ENCODE measurements around the gene HLA-G.
A peak's percentile ranks its signal among the peaks of the same experiment; 100 is the strongest.
"Not testable (repeated sequence)": the region's sequence is repeated elsewhere in the genome, so short reads cannot be mapped to it uniquely, and the experiment has no call there.

Gene HLA-G

GRCh38 chr6:29827579-29828470, at the start of gene HLA-G:
HLA-G (plus strand) TSS chr6:29827825; CDS start chr6:29827845, 20 bp downstream.
- no peak for DNase-seq

DNA sequence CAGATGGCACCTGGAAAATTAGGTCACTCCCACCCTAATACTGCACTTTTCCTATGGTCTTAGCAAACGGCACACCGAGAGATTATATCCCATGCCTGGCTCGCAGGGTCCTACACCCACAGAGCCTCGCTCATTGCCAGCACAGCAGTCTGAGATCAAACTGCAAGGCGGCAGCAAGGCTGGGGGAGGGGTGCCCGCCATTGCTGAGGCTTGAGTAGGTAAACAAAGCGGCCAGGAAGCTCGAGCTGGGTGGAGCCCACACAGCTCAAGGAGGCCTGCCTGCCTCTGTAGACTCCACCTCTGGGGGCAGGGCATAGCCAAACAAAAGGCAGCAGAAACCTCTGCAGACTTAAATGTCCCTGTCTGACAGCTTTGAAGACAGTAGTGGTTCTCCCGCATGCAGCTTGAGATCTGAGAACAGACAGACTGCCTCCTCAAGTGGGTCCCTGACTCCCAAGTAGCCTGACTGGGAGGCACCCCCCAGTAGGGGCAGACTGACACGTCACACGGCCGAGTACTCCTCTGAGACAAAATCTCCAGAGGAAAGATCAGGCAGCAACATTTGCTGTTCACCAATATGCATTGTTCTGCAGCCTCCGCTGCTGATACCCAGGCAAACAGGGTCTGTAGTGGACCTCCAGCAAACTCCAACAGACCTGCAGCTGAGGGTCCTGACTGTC, 47.5 kb upstream of the HLA-G start:
- DNase-seq, result not testable (repeated sequence)

- no peak for DNase-seq
These were observed 38.4 kb upstream of the HLA-G start for GRCh38 chr6:29789176-29789575.

GRCh38 chr6:29790626-29791025, 37.0 kb upstream of the HLA-G start:
- DNase-seq, result no peak

- DNase-seq, result no peak
These were observed 36.5 kb upstream of the HLA-G start for GRCh38 chr6:29791162-29791561.

DNA sequence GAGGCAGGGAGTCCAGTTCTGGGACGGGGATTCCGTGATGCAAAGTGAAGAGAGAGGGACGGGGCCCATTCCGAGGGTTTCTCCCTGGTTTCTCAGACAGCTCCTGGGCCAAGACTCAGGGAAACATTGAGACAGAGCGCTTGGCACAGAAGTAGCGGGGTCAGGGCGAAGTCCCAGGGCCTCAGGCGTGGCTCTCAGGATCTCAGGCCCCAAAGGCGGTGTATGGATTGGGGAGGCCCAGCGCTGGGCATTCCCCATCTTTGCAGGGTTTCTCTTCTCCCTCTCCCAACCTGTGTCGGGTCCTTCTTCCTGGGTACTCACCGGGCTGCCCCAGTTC, 35.9 kb upstream of the HLA-G start:
- no peak for DNase-seq

- peak; percentile 23 to 84 (median 57) for DNase-seq
These were observed 35.2 kb upstream of the HLA-G start for GRCh38 chr6:29792123-29793035.

DNA sequence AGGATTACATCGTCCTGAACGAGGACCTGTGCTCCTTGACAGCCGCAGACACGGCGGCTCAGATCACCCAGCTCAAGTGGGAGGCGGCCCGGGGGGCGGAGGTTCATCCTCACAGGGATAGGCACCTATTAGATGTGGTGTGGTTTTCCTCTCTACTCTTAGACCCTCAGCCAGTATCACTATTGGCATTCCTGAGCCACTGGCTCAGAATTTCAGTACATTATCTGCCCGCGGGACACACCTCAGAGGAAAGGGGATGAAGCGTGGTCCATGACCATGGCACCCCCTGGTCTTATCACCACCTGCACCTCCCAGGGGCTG, 34.6 kb upstream of the HLA-G start:
- no peak for DNase-seq

- DNase-seq, result no peak
These were observed 33.8 kb upstream of the HLA-G start for GRCh38 chr6:29793796-29794195.

- DNase-seq, result no peak
These were observed 31.6 kb upstream of the HLA-G start for GRCh38 chr6:29796026-29796425.

GRCh38 chr6:29797135-29797534, 30.5 kb upstream of the HLA-G start:
- no peak for DNase-seq

DNA sequence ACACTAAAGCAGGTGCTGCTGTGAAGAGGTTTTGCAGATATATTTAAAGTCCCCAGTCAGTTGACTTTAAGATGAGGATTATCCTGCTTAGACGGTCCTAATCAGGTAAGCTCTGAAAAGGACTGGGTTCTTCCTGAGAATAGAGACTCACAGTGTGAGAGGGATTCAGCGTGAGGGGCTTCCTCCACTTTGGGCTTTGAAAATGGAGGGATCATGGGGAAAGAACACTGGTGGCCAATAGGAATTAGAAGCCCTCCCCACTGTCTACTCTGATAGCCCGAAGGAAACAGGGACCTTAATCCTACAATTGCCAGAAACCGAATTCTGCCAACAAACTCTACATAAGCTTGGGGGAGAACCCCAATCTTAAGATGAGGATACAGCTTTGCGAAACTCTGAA, 29.7 kb upstream of the HLA-G start:
- no peak for DNase-seq

DNA sequence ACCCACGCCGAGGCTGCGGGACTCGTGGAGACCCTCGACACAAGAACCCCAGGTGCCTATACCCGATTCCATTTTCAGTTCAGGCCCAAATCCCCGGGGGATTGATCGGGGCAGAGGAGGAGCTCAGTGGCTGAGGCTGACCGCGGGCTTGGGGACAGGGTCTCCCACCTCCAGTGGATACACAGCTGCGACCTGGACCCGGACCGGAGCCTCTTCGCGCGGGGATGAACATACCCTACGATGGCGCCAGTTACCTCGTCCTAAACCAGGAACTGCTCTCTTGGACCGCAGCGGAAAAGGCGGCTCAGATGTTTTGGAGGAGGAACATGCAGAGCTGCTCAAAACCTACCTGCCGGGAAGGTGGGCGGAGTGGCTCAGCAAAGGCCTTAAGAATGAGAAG, 27.4 kb upstream of the HLA-G start:
- DNase-seq, result no peak

DNA sequence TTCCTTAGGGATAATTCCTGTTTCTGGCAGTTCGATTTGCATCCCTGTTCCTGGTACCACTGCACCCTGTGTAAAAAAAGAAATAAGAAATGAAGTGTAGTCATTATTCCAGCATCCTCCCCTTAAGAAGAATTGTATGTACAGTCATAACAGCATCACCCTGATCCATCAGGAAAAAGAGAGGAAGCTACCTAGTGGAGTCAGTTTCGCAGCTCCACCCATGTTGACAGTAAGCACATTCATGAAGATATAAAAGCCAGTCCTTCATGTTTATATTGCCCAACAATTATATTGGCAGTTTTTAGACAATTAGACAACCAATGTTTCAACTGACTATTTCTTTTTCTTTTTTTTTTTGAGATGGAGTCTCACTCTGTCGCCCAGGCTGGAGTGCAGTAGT, 21.2 kb upstream of the HLA-G start:
- DNase-seq, result no peak

- DNase-seq, result no peak
These were observed 18.4 kb upstream of the HLA-G start for GRCh38 chr6:29809249-29809648.

- DNase-seq, result no peak
These were observed 17.3 kb upstream of the HLA-G start for GRCh38 chr6:29810371-29810770.

DNA sequence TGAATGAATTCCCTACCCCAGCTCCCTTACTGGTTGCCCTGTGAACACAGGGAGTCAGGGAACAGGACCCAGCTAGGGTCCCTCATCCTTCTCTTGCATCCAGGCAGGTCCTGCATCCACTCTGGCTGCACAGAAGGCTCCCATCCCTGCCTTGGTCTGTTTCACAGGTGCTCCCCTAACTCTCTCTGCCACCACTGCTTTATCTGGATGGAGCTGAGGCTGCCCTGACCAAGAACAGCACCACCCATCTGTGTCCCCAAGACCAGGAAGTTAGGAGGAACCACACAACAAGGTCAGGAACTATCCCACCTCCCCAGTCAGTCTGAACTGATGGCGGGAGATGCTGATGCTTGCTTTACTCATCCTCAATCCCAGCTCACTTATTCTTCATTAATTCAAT, 16.2 kb upstream of the HLA-G start:
- DNase-seq, result no peak

DNA sequence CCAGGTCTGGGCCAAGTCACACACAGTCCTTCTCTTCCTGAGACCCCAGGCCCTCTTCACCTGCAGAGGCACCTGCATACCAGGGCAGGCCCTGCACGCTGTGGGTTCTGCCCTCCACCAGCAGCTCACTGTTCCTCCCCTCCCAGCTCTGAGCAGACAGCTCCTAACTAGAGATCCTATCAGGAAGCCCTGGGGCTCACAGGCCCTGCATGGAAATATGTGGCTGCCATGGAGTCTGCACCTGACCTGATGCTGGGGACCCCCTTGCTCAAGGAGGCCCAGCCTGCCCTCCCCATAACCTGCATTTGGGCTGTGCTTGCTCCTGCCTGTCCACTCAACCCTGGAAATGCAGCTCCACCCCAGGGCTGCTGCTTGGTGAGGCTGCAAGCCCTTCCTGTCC, 14.6 kb upstream of the HLA-G start:
- DNase-seq, result no peak

- DNase-seq, result no peak
These were observed 13.8 kb upstream of the HLA-G start for GRCh38 chr6:29813809-29814208.

DNA sequence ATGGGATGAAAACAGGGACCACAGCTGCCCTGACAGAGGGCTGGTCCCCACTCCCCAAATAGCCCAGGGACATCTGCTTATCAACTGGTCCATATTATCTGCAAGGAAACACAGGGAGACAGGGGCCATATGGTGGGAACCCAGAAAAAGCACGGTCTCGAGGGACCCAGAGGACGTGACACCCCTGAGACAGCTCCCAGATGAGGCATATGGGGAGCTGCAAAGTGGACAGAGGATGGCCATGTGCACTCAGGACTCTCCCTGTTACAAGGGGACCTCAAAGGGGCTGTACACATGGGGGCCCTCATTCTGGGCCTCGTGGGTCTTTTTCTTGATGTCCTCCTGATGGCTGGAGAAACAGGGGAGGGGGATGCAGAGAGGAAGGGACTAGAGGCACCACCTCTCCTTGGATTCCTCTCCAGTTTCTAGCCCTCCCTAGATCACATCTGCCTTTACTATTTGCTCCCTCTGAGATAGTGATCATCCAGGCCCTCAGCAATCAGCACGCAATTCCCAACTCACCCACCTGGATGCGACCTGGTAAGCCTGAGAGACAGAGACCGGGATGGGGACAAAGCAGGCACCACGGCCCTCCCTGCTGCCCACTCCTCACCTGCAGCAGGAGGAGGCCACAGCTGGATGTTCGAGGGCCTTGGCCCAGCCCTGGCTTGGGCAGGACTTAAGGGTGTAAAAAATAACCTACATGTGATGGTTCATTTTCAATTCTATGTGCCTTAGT, 13.1 kb upstream of the HLA-G start:
- no peak for DNase-seq

DNA sequence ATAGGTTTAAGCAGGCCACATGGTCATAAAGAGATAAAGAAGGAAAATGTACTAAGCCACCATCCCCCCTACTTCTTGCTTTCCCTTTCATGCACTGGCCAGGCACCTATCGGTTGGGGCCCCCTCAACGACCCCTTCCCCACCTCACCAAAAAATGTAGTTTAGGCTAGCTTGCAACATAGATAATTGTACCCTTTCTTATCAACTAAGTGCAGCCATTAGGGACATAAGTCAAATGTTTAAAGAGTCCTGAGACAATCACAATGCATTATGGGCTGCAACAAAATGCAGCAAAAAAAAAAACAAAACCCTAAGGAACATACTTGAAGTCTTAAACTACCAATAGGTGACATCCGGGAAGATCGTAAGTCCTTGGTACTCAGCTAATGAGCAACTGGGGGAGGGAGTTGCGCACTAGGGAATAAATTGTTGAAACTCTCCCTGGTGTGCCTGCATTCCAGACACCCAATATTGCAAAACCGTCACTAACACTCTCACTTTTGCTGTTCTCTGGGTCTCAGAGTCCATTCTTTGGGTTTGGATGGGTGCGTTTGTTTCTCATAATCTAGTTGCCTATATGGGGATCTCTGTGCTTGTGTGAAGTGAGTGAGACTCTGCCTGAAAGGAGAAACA, 12.4 kb upstream of the HLA-G start:
- DNase-seq, result no peak

GRCh38 chr6:29816030-29816429, 11.6 kb upstream of the HLA-G start:
- no peak for DNase-seq
